Sigmoid colon (tissue), 3 donors: Measurements from ENCODE around the gene FBXO40.

Experiments used
- POLR2A ChIP-seq, 2 donors: fragments of 450-650 bp; IDR thresholded peaks; one replicate each; pipeline ENCODE4 v1.6.1; 2016; ENCODE audit warnings: antibody characterized with exemption in 2 of 2, mild to moderate bottlenecking in 2 of 2, moderate library complexity in 2 of 2
- TF ChIP-seq, protein P1 (sequence below), 4 experiments: fragments of 450-650 bp in 3 of 4; fragments of 200-600 bp in 1 of 4; IDR thresholded peaks; one replicate each; pipeline ENCODE4 v1.5.1; 2016 to 2019; ENCODE audit warnings: antibody characterized with exemption in 4 of 4, mild to moderate bottlenecking in 3 of 4, moderate library complexity in 2 of 4

DNA sequence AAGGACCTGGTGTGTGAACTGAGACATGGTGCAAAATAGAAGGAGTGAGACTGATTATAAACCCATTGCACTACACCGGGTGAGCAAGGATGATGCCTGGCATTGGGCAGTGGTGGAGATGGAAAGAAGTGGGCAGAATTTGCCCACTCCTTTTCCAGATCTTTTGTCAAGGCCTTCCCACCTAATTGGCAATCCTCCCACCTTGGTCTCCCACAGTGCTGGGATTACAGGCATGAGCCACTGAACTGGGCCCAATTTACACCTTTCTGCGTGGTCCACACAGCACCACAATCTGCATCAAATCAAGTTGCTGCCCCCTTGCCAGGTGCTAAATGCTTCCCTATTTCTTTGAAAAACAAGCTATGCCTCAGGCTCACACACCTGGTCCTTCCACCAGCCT is 5.4 kb downstream of the FBXO40 start:
- TF ChIP-seq, protein P1, sequence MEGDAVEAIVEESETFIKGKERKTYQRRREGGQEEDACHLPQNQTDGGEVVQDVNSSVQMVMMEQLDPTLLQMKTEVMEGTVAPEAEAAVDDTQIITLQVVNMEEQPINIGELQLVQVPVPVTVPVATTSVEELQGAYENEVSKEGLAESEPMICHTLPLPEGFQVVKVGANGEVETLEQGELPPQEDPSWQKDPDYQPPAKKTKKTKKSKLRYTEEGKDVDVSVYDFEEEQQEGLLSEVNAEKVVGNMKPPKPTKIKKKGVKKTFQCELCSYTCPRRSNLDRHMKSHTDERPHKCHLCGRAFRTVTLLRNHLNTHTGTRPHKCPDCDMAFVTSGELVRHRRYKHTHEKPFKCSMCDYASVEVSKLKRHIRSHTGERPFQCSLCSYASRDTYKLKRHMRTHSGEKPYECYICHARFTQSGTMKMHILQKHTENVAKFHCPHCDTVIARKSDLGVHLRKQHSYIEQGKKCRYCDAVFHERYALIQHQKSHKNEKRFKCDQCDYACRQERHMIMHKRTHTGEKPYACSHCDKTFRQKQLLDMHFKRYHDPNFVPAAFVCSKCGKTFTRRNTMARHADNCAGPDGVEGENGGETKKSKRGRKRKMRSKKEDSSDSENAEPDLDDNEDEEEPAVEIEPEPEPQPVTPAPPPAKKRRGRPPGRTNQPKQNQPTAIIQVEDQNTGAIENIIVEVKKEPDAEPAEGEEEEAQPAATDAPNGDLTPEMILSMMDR (IDR thresholded peaks at IDR 0.05): no peak
- no peak for TF ChIP-seq POLR2A (IDR thresholded peaks at IDR 0.05)
